GM18873 (cell line): Measurements from ENCODE around the gene CHSY3.

Experiments
- ATAC-seq: cut with Tn5 transposase; IDR thresholded peaks from one replicate; pipeline ENCODE4 v1.9.1; 2021; ENCODE audit warnings: mild to moderate bottlenecking, moderate library complexity, moderate number of reproducible peaks; ENCODE audit not compliant: unreplicated experiment, low FRiP score

The CHSY3 gene

GRCh38 chr5:129945028-129945427 lies 40.8 kb downstream of the CHSY3 start:
- no peak for ATAC-seq

GRCh38 chr5:129945774-129946270 lies 41.6 kb downstream of the CHSY3 start:
- ATAC-seq = no peak

DNA sequence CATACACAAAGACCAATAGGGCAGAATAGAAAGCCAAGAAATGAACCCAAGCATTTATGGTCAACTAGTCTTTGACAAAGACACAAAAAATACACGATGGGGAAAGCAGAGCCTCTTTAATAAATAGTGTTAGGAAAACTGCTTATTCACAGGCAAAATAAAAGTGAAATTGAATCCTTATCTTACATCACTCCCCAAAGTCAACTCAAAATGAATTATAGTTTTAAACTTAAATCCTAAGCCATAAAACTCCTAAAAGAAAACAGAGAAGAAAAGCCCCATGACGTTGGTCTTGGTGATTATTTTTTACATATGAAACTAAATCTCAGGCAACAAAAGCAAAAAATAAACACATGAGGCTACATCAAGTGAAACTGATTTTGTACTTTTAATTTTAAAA lies 46.8 kb downstream of the CHSY3 start:
- ATAC-seq = no peak

DNA sequence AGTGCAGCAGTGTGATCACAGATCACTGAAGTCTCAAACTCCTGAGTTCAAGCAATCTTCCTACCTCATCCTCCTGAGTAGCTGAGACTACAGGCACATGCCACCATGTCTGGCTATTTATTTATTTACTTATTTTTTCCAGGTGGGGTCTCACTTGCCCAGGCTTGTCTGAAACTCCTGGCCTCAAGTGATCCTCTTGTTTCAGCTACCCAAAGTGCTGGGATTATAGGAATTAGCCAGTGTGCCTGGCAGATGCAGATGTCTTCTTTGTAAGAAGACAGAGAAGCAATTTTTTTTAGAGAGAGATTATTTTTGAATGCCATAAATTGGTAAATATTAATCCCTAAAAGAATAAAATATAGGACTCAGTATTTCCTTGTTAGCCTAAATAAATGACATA lies 54.3 kb downstream of the CHSY3 start:
- no peak for ATAC-seq

GRCh38 chr5:129960831-129961230 lies 56.6 kb downstream of the CHSY3 start:
- ATAC-seq = no peak

GRCh38 chr5:129962506-129962905 lies 58.2 kb downstream of the CHSY3 start:
- no peak for ATAC-seq

- no peak for ATAC-seq
Observed at GRCh38 chr5:129963359-129963758, 59.1 kb downstream of the CHSY3 start.

- ATAC-seq = no peak
Observed at GRCh38 chr5:129966071-129966470, 61.8 kb downstream of the CHSY3 start.

DNA sequence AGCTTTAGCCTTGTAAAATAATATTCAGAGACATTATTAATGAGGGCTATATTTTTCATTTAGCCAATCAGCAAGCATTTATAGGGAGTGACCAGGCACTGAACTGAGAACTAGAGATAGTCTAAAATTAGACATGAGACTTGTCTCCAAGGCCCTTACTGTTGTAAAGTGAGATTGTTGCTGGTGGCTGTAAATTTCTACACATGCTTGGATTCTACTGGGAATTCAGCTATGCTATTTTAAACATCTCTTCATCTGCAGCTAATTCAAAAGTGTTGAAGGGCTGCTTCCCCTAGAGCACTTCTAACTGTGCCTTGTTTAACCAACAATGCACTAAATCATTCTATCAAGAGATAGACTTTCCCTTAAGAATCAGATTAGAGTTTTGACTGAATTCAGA lies 67.4 kb downstream of the CHSY3 start:
- ATAC-seq = no peak

GRCh38 chr5:129972465-129973141 lies 68.3 kb downstream of the CHSY3 start:
- no peak for ATAC-seq

- no peak for ATAC-seq
Observed at GRCh38 chr5:129973716-129974426, 69.6 kb downstream of the CHSY3 start.

GRCh38 chr5:129977810-129978209 lies 73.5 kb downstream of the CHSY3 start:
- peak; percentile 66 for ATAC-seq

DNA sequence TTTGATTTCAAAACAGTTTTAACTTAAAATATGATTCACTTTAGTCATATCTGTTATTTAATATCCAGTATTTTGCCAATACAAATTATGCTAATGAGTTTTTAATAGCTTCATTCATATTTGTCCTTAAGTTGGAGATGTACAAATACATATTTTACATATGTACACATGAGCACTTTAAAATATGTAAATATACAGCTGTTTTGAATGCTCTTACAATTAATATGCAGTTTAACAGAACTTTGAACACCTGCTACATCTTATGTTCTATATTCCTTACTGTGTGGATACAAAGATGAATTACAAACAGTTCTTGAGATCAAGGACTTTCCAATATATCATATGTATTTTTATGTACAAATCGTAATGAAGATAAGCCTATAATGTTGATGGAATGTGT lies 74.0 kb downstream of the CHSY3 start:
- no peak for ATAC-seq

- ATAC-seq = no peak
Observed at GRCh38 chr5:129988453-129988852, 84.2 kb downstream of the CHSY3 start.

GRCh38 chr5:129991780-129992179 lies 87.5 kb downstream of the CHSY3 start:
- no peak for ATAC-seq

GRCh38 chr5:129996896-129997295 lies 92.6 kb downstream of the CHSY3 start:
- no peak for ATAC-seq

DNA sequence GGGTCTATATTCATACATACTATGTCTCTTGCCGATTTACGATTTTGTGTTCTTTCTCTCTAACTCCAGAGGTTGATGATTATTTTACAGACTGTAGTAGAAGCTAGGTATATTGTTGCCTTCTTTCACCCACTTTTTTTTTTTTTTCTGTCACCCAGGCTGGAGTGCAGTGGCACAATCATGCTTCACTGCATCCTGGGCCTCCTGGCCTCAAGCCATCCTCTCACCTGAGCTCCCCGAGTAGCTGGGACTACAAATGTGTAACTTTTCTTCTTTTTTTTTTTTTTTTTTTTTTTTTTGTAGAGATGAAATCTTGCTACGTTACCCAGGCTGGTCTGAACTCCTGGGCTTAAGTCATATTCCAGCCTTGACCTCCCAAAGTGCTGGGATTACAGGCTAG lies 96.2 kb downstream of the CHSY3 start:
- no peak for ATAC-seq

GRCh38 chr5:130002183-130002582 lies 97.9 kb downstream of the CHSY3 start:
- ATAC-seq = no peak

- ATAC-seq = no peak
Observed at GRCh38 chr5:130002876-130003275, 98.6 kb downstream of the CHSY3 start.

DNA sequence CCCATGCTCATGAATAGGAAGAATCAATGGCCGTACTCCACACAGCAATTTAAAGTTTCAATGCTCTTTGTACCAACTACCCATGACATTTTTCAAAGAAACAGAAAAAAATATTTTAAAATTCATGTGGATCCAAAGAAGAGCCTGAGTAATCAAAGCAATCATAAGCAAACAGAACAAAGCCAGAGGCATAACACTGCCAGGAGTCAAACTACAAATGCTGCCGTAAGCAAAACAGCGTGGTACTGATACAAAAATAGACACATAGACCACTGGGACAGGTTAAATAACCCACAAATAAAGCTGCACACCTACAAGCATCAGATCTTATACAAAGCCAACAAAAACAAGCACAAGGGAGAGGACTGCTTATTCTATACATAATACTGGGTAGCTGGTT lies 107.7 kb downstream of the CHSY3 start:
- ATAC-seq = no peak

- ATAC-seq = no peak
Observed at GRCh38 chr5:130017173-130017572, 112.9 kb downstream of the CHSY3 start.

DNA sequence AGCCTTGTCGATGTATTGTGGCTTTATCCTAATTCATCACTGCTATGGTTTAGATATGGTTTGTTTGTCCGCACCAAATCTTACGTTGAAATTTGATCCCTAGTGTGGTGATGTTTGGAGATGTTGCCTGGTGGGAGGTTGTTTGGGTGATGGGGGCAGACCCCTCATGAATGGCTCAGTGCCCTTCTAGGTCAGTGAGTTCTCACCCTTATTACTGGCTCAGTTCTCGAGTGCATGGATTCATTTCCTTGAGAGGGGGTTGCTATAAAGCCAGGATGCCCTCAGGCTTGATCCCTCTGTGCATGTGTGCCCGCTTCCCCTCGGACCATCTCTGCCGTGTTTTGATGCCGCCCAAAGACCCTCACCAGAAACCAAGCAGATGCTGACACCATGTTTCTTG lies 114.4 kb downstream of the CHSY3 start:
- no peak for ATAC-seq
